Embryonic facial prominence (tissue), 1 donor: ENCODE results near the gene MESD.

Source experiments
- DNase-seq: peaks from one replicate; pipeline ENCODE4 v3.0.0-alpha.2; 2016; ENCODE audit errors: extremely low spot score

Gene MESD

GRCh38 chr15:80937718-80938117, 51.9 kb downstream of the MESD start:
- no peak for DNase-seq

DNA sequence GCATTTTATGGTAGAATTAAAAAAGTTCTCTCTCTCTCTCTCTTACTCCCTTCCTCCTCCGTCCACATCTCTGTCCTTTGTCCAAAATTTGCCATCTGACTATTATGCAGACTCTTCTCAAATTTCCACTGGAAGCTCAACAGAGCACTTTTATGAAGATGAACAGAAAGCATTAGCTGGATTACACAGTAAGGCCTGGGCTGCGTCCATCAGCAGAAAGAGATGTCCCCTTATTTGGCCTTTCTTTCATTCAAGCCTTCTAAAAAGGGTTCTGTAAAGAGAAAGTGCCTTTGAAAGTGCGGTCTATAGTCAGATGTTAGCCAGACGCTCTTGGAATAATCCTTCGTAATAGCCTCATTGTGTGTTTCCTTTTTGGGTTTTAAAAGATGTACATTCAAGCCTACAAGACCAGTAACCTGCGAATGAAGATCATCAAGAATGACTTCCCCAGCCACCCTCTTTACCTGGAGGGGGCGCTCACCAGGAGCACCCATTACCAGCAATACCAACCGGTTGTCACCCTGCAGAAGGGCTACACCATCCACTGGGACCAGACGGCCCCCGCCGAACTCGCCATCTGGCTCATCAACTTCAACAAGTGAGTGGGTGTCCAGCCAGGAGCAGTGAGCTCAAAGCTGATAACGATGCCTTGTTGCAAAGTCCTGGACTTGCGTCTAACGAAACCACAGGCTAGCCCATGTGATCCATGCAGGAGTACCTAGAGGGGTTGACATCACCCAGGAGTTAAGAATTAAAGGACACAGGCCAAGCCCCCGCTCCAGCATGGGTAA, 53.1 kb downstream of the MESD start:
- no peak for DNase-seq

GRCh38 chr15:80934761-80935221, 54.8 kb downstream of the MESD start:
- DNase-seq = no peak

GRCh38 chr15:80932989-80933388, 56.6 kb downstream of the MESD start:
- DNase-seq = no peak

DNA sequence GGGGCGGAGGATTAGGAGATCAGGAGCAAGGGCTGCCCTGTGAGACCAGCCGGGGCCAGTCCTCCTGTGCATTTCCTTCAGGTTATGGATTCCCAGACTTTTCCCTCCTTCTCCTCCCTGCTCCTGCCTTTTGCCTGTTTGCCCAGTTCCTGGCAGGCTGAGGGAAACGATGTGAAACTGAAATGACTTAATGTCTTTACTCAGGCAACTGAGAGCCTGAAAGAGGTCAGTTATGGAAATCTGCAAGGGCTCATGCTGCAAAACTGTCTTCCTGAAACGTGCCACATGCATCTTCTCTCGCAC, 57.2 kb downstream of the MESD start:
- no peak for DNase-seq

GRCh38 chr15:80931721-80932512, 57.7 kb downstream of the MESD start:
- no peak for DNase-seq

GRCh38 chr15:80931191-80931590, 58.4 kb downstream of the MESD start:
- DNase-seq = no peak

DNA sequence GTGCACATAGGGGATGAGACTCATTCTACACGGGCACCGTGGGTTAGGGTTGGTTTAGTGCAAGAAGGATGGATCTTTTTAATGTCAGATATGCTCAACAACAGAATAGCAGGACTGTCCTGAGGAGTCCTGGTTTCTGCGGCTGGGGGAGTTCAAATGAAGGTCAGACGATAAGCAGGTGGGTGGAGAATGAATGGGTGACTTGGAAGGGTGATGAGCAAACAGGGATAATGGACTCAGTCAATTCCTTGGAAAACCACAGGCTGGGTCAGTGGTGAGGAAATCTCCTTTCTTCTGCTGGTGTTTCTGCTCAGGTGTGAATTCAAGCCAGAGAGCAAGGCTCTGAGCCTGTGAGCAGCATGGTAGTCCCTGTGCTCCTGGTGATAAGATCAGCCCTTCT, 59.9 kb downstream of the MESD start:
- no peak for DNase-seq

GRCh38 chr15:80929225-80929624, 60.4 kb downstream of the MESD start:
- DNase-seq = no peak

DNA sequence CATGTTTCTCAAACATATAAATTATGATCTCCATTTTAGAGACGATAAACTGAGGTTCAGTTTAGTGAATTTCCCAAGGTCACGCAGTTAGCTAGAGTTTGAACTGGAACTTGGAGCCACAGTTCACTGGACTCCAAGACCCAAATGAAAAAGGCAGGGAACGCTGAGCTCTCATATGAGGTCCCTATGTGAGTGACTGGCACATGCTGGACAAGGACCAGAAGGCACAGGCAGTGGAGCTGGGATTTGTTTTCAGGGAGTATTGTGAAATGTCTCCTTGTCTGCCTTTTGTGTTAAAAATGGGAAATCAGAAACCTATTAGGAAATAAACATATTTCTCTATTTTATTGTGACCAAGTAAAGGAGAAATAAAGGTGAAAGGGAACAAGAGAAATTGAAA, 63.5 kb downstream of the MESD start:
- DNase-seq = no peak

GRCh38 chr15:80925597-80926059, 64.0 kb downstream of the MESD start:
- DNase-seq = no peak

- DNase-seq = no peak
Observed at GRCh38 chr15:80924278-80924677, 65.3 kb downstream of the MESD start.

- DNase-seq = no peak
Observed at GRCh38 chr15:80923668-80924067, 66.0 kb downstream of the MESD start.

DNA sequence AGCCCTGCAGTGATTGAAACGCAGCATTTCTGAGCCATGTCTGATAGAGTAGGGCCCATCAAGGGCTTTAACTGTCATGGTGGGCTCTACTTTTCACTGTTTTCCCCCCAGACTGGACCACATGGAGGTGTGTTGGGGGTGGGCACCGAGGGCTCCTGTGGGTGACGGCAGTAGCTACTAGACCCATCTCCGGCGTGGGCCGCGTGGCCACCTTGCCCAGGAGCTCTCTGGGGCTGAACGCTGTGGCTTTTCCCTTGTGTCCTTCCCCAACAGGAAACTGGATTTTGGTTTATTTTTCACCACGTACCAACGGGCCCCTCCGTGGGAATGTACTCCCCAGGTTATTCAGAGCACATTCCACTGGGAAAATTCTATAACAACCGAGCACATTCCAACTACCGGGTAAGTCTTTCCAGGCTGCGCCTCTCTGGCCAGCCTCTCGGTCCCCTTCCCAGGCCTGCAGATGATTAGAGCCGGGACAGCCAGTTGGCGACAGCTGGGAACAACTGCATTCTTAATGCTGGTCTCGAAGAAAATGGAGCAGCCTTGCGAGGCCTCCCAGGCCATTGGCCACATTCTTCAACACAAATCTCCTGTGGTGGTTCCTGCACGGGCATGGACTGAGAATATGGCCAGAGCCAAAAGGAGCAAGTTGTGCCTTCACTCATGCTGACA, 67.7 kb downstream of the MESD start:
- DNase-seq = no peak

GRCh38 chr15:80920271-80920699, 69.3 kb downstream of the MESD start:
- DNase-seq = no peak

- DNase-seq = no peak
Observed at GRCh38 chr15:80918196-80918783, 71.3 kb downstream of the MESD start.

GRCh38 chr15:80916056-80916455, 73.6 kb downstream of the MESD start:
- no peak for DNase-seq

DNA sequence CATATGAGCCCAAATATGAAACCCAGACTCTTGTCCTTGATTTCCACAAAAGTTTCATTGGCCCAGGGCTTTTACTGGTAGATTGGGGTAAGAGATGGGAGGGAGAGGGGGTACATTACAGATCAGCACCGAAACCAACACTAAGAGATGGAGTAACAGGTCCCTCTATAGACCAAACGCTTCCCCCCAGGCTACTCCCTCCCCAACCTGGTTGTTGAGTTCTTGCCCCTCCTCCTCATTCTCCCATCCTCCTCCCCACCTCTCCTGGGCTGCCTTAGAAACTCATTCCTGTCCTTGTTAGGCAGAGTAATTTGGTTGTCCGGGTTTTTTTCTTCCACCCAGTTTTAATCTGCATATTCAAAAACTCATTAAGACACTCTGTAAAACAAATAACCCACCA, 74.1 kb downstream of the MESD start:
- no peak for DNase-seq

DNA sequence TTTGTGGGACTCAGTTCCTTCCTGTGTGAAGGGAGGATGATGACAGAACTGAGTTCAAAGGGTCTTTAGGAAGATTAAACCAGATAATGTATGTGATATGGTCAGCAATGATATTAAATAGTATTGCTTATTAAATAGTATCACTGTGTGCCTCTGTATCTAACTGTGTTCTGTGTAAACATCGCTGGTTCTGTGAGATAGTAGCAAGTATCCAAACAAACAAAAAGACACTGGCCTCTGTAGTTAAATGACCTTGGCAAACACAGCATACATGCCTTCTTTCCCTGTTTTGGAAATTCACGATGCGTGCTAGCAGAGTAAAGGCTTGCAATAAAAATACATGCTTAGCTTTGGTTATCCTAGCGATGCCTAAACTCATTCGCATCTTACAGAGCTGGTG, 76.1 kb downstream of the MESD start:
- DNase-seq = no peak

GRCh38 chr15:80912673-80913072, 76.9 kb downstream of the MESD start:
- no peak for DNase-seq

- no peak for DNase-seq
Observed at GRCh38 chr15:80911821-80912220, 77.8 kb downstream of the MESD start.

DNA sequence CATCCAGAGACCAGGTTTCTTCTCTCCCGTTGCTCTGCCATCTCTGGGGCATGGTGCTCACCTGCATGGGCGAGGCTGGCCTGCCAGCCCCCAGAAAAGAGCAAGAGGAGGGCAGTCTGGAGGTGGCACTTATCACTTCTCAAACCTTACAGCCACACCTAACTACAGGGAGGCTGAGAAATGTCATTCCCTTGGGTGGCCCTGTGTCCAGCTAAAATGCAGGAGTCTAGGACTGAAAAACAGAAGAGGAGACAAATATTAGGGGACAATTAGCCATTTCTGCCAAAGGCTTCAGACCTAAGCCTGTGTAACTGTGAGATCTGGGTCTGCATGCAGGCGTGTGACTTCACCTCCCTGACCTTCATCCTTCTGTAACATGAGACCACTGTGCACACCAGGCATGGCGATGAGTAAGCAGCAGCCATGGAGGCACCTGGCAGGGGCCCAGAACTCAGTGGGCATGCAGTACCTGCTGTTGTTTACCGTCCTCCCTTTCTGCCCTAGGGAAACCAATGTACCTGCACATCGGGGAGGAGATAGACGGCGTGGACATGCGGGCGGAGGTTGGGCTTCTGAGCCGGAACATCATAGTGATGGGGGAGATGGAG, 83.4 kb downstream of the MESD start:
- no peak for DNase-seq
